H9 (cell line): Measurements from ENCODE around the gene PKIB. TPM values are rescaled to one million over a fixed set of nuclear protein-coding genes. Genes with fewer than 3 reads are reported as not detected.

ENCODE experiments used
- DNase-seq: peaks from one replicate; pipeline ENCODE4 v3.0.0-alpha.2; 2017
- H2AFZ ChIP-seq: one replicate; pipeline ENCODE4 v1.6.1; 2013; ENCODE audit warnings: mild to moderate bottlenecking, low read length, control low read depth, moderate library complexity
- H2AK5ac ChIP-seq: 2 replicates; pipeline ENCODE4 v1.6.1; 2013; ENCODE audit warnings: low read length, control low read depth, mixed read lengths; ENCODE audit not compliant: insufficient read length
- H2BK120ac ChIP-seq: one replicate; pipeline ENCODE4 v1.6.1; 2013; ENCODE audit warnings: low read depth, mild to moderate bottlenecking, low read length, control low read depth, inconsistent platforms; ENCODE audit not compliant: poor library complexity, severe bottlenecking
- H2BK12ac ChIP-seq: 2 replicates; pipeline ENCODE4 v1.6.1; 2013; ENCODE audit warnings: low read length, control low read depth, mixed read lengths, low read depth; ENCODE audit not compliant: insufficient read length
- H2BK15ac ChIP-seq: 2 replicates; pipeline ENCODE4 v1.6.1; 2013; ENCODE audit warnings: low read depth, low read length, control low read depth
- H2BK20ac ChIP-seq: one replicate; pipeline ENCODE4 v1.6.1; 2013; ENCODE audit warnings: low read depth, mild to moderate bottlenecking, low read length, control low read depth, inconsistent platforms; ENCODE audit not compliant: poor library complexity, severe bottlenecking
- H2BK5ac ChIP-seq: 2 replicates; pipeline ENCODE4 v1.6.1; 2013; ENCODE audit warnings: low read length, control low read depth, mixed read lengths; ENCODE audit not compliant: insufficient read length
- H3K14ac ChIP-seq: 2 replicates; pipeline ENCODE4 v1.6.1; 2013; ENCODE audit warnings: low read length, control low read depth; ENCODE audit not compliant: insufficient read depth
- H3K18ac ChIP-seq: 2 replicates; pipeline ENCODE4 v1.6.1; 2013; ENCODE audit warnings: low read depth, mild to moderate bottlenecking, mixed read lengths, low read length, control low read depth; ENCODE audit not compliant: insufficient read length
- H3K23ac ChIP-seq: 2 replicates; pipeline ENCODE4 v1.6.1; 2013; ENCODE audit warnings: low read length, control low read depth, mixed read lengths, low read depth; ENCODE audit not compliant: insufficient read length
- H3K23me2 ChIP-seq: 2 replicates; pipeline ENCODE4 v1.6.1; 2013; ENCODE audit warnings: low read depth, mild to moderate bottlenecking, mixed read lengths, low read length, control low read depth; ENCODE audit not compliant: insufficient read length, poor library complexity, severe bottlenecking
- H3K27ac ChIP-seq: 2 replicates; pipeline ENCODE4 v1.5.1; 2013; ENCODE audit warnings: low read length, control low read depth, mixed read lengths, low read depth; ENCODE audit not compliant: insufficient read length
- H3K27me3 ChIP-seq: 2 replicates; pipeline ENCODE4 v1.6.1; 2013; ENCODE audit warnings: low read length, control low read depth, inconsistent platforms; ENCODE audit not compliant: insufficient read depth
- H3K4ac ChIP-seq: 2 replicates; pipeline ENCODE4 v1.6.1; 2013; ENCODE audit warnings: low read depth, mild to moderate bottlenecking, control low read depth, inconsistent platforms, low read length, moderate library complexity
- H3K4me1 ChIP-seq: 2 replicates; pipeline ENCODE4 v1.6.1; 2013; ENCODE audit warnings: low read length, control low read depth, inconsistent platforms; ENCODE audit not compliant: insufficient read depth
- H3K4me2 ChIP-seq: 2 replicates; pipeline ENCODE4 v1.6.1; 2013; ENCODE audit warnings: low read length, control low read depth, mixed read lengths; ENCODE audit not compliant: insufficient read length, insufficient read depth
- H3K56ac ChIP-seq: 2 replicates; pipeline ENCODE4 v1.6.1; 2013; ENCODE audit warnings: low read depth, mild to moderate bottlenecking, mixed read lengths, low read length, control low read depth; ENCODE audit not compliant: insufficient read length
- H3K79me1 ChIP-seq: 2 replicates; pipeline ENCODE4 v1.6.1; 2013; ENCODE audit warnings: low read depth, mild to moderate bottlenecking, moderate library complexity, low read length, control low read depth, inconsistent platforms; ENCODE audit not compliant: insufficient read depth, poor library complexity, severe bottlenecking
- H3K79me2 ChIP-seq: 2 replicates; pipeline ENCODE4 v1.6.1; 2013; ENCODE audit warnings: low read length, control low read depth, inconsistent platforms; ENCODE audit not compliant: insufficient read depth
- H3K9ac ChIP-seq: 2 replicates; pipeline ENCODE4 v1.6.1; 2013; ENCODE audit warnings: low read length, control low read depth, mixed read lengths; ENCODE audit not compliant: insufficient read length; ENCODE audit errors: extremely low read depth
- H3K9me3 ChIP-seq: one replicate; pipeline ENCODE4 v1.6.1; 2013; ENCODE audit warnings: low read depth, low read length, inconsistent platforms; ENCODE audit not compliant: control insufficient read depth
- H3T11ph ChIP-seq: one replicate; pipeline ENCODE4 v1.6.1; 2013; ENCODE audit warnings: mild to moderate bottlenecking, low read length, control low read depth, inconsistent platforms
- H4K20me1 ChIP-seq: one replicate; pipeline ENCODE4 v1.6.1; 2013; ENCODE audit not compliant: control insufficient read depth, insufficient read length, insufficient read depth
- H4K5ac ChIP-seq: 2 replicates; pipeline ENCODE4 v1.6.1; 2013; ENCODE audit warnings: low read depth, mild to moderate bottlenecking, mixed read lengths, low read length, control low read depth; ENCODE audit not compliant: insufficient read length
- H4K8ac ChIP-seq: replicated peaks from 2 replicates; pipeline ENCODE4 v1.6.1; 2013; ENCODE audit warnings: low read length, control low read depth, mixed read lengths, low read depth; ENCODE audit not compliant: insufficient read length
- H4K91ac ChIP-seq: 2 replicates; pipeline ENCODE4 v1.6.1; 2013; ENCODE audit warnings: low read depth, mild to moderate bottlenecking, moderate library complexity, mixed read lengths, low read length, control low read depth; ENCODE audit not compliant: insufficient read length
- H3K27ac Mint-ChIP-seq, 3 experiments: 2 replicates in 2 of 3; 3 replicates in 1 of 3; pipeline ENCODE4 v1.8.0; 2020 to 2021; ENCODE audit warnings: mixed read lengths in 3 of 3, mild to moderate bottlenecking in 1 of 3, moderate library complexity in 1 of 3
- H3K27me3 Mint-ChIP-seq: 2 replicates; pipeline ENCODE4 v1.8.0; 2021; ENCODE audit warnings: low read depth, mild to moderate bottlenecking, moderate library complexity, mixed read lengths
- H3K36me3 Mint-ChIP-seq, 3 experiments: 2 replicates in 2 of 3; 3 replicates in 1 of 3; pipeline ENCODE4 v1.8.0; 2020 to 2021; ENCODE audit warnings: low read depth in 3 of 3, mixed read lengths in 3 of 3; ENCODE audit not compliant: insufficient read depth in 1 of 3
- H3K4me1 Mint-ChIP-seq, 2 experiments: 2 replicates each; pipeline ENCODE4 v1.8.0; 2020; ENCODE audit warnings: mixed read lengths in 2 of 2
- H3K4me3 Mint-ChIP-seq, 2 experiments: 2 replicates in 1 of 2; 3 replicates in 1 of 2; pipeline ENCODE4 v1.8.0; 2020 to 2021; ENCODE audit warnings: mild to moderate bottlenecking in 2 of 2, mixed read lengths in 2 of 2, moderate library complexity in 1 of 2
- H3K9me3 Mint-ChIP-seq, 2 experiments: 2 replicates in 1 of 2; 3 replicates in 1 of 2; pipeline ENCODE4 v1.8.0; 2020; ENCODE audit warnings: mild to moderate bottlenecking in 2 of 2, mixed read lengths in 2 of 2, moderate library complexity in 1 of 2
- CTCF ChIP-seq: fragments of 200-600 bp; sonication (generic); conservative IDR thresholded peaks from 3 replicates; pipeline ENCODE4 v1.8.0; 2021; ENCODE audit warnings: antibody characterized with exemption, mild to moderate bottlenecking
- WGBS: extraction: QIAGEN DNeasy Blood & Tissue Kit; methylation state at CpG from one replicate; pipeline ENCODE4 v1.1.7; 2013; ENCODE audit warnings: missing lambda C conversion rate, low lambda C conversion rate, mixed read lengths; ENCODE audit not compliant: insufficient read length; ENCODE audit errors: extremely low coverage; 5-methylcytosine and 5-hydroxymethylcytosine counted together
- total RNA-seq: library from RNA; stranded (reverse); gene quantifications from 2 replicates; pipeline ENCODE4 v1.2.1, GENCODE V29; 2021

The PKIB gene
- total RNA-seq, 1 experiment from 2014 or later: 46.5 TPM

DNA sequence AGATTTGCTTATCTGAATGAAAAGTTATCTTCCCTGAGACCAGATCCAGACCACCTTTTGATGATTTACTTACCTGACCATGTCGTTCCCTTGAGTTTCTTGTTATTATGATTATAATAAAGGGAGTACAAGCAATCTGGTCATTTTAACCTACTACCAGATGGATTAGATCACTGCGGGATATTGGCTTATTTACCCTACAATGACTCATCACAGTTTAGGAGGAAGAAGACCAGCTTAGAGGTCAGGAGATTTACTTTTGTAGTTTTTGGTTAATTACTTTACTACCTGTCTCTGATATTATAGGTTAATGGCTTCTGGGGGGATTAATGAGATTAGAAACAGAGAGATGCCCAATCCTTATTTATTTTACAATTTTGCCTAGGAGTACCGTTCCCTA, 10.7 kb downstream of the PKIB start:
- no peaks in the 10 kb centered on the region for H3K9me3 Mint-ChIP-seq
- Histone ChIP-seq H3K79me2 (no peaks in the 10 kb centered on the region), H4K8ac (no peak overlapping the region), H2AK5ac (no peak overlapping the region), H3K23me2 (no peaks in the 10 kb centered on the region), H4K5ac (no peak overlapping the region), H3K4ac (no peak overlapping the region), H3K9ac (no peak overlapping the region), H3K9me3 (no peaks in the 10 kb centered on the region), H3K4me2 (no peak overlapping the region), H4K91ac (no peak overlapping the region), H3K79me1 (no peaks in the 10 kb centered on the region), H2AFZ (no peak overlapping the region), H3K23ac (no peak overlapping the region), H3K27me3 (no peaks in the 10 kb centered on the region), H2BK5ac (no peak overlapping the region), H3K56ac (no peak overlapping the region), H3T11ph (no peak overlapping the region), H4K20me1 (no peaks in the 10 kb centered on the region), H2BK12ac (no peak overlapping the region), H3K4me1 (no peaks in the 10 kb centered on the region), H3K18ac (no peak overlapping the region), H2BK20ac (no peak overlapping the region), H3K14ac (no peak overlapping the region), H2BK120ac (no peak overlapping the region), H3K27ac (no peak overlapping the region), H2BK15ac (no peak overlapping the region)
- H3K27ac Mint-ChIP-seq: no peak overlapping the region
- TF ChIP-seq CTCF: no peak
- DNase-seq: no peak
- no CpG with 5 or more reads among the region's 3 CpGs for WGBS
- peaks cover 0 to 5% of the 10 kb centered on the region in 2 experiments; a peak in 2 of 4 replicates for H3K4me1 Mint-ChIP-seq
- no peak overlapping the region for H3K4me3 Mint-ChIP-seq
- no peaks in the 10 kb centered on the region; a peak in 1 of 7 replicates for H3K36me3 Mint-ChIP-seq
- no peaks in the 10 kb centered on the region for H3K27me3 Mint-ChIP-seq
